Hepatocyte (in vitro differentiated cells): ENCODE results near the gene RSPH9.

Experiments used
- EZH2 ChIP-seq: fragments of 200-600 bp; sonication (generic); IDR thresholded peaks from 2 replicates; pipeline ENCODE4 v1.6.1; 2016; ENCODE audit warnings: antibody characterized with exemption, mild to moderate bottlenecking, borderline replicate concordance
- EZH2phosphoT487 ChIP-seq: fragments of 200-600 bp; sonication (generic); IDR thresholded peaks from one replicate; pipeline ENCODE4 v1.6.1; 2018; ENCODE audit warnings: antibody characterized with exemption, mild to moderate bottlenecking, low read depth, moderate library complexity; ENCODE audit not compliant: unreplicated experiment, severe bottlenecking
- TF ChIP-seq, protein P1 (sequence below): fragments of 200-600 bp; sonication (generic); IDR thresholded peaks from 2 replicates; pipeline ENCODE4 v1.5.1; 2016; ENCODE audit warnings: antibody characterized with exemption, mild to moderate bottlenecking; ENCODE audit not compliant: poor library complexity

DNA sequence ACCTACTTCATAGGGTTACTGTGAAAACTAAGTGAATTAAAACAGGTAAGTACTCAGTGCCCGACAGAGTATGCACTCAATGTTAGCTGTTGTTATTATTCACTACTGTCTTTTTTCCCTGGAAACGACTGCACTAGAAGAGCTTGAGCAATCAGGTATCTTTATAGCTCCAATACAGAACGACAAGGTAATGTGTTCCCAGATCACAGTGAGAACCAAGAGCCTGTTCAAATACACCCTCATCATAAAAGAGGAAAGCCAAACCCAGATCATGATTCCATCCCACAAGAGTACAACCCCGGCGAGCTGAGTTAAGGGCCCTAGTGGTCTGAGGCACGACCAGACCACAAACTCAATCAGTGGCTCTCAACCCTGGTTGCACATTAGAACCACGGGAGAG is 32.9 kb downstream of the RSPH9 start:
- TF ChIP-seq, protein P1, sequence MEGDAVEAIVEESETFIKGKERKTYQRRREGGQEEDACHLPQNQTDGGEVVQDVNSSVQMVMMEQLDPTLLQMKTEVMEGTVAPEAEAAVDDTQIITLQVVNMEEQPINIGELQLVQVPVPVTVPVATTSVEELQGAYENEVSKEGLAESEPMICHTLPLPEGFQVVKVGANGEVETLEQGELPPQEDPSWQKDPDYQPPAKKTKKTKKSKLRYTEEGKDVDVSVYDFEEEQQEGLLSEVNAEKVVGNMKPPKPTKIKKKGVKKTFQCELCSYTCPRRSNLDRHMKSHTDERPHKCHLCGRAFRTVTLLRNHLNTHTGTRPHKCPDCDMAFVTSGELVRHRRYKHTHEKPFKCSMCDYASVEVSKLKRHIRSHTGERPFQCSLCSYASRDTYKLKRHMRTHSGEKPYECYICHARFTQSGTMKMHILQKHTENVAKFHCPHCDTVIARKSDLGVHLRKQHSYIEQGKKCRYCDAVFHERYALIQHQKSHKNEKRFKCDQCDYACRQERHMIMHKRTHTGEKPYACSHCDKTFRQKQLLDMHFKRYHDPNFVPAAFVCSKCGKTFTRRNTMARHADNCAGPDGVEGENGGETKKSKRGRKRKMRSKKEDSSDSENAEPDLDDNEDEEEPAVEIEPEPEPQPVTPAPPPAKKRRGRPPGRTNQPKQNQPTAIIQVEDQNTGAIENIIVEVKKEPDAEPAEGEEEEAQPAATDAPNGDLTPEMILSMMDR: no peak
- no peak for TF ChIP-seq EZH2
- TF ChIP-seq EZH2phosphoT487: no peak
